HG03571 (cell line): ENCODE results near the gene ZSCAN29.
"Not testable (repeated sequence)": the region's sequence is repeated elsewhere in the genome, so short reads cannot be mapped to it uniquely, and the experiment has no call there.

Source experiments
- ATAC-seq: cut with Tn5 transposase; IDR thresholded peaks from one replicate; pipeline ENCODE4 v1.9.1; 2021; ENCODE audit not compliant: unreplicated experiment

Gene ZSCAN29

DNA sequence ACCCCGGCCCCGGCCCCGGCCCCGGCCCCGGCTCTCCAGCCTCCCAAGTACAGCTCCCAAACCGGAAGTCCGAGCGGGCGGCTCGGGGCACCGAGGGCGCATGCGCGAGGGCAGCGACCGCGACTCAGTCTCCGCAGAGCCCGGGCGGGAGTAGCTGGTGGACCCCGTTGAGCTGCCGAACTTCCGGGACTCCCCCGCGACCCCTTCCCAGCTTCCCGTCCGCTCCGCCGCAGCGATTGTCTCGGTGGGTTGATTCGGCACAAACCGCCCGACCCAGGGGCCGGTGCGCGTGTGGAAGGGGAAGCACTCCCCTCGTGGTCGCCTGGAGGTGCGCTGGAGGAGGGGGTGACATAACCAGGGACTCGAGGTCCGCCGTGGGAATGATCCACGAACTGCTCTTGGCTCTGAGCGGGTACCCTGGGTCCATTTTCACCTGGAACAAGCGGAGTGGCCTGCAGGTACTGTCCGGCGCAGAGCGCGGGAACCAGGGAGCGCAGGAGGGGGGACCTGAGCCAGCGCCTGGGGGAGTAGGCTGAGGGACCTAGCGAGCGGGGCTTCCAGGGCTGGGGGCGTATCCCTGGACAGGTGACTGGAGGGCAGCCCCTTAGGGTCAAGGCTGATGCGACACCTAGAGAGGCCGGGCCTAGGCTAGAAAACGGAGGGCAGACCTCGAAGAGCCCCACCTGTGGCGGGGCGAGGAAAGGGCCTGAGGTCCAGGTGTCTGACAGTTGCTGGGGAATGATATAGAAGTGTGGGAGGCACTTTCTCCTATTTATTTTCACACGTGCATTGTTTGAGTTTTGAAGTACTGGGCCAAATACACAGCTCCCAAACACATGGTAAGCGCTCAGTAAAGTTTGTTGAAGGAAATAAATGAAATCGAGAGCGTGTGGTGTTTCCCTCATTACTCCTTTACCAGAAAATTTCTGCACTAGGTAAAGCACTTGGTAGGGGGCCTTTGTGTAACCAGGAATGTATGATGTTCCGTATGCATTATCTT lies at the start of gene ZSCAN29, which contains the start of gene TUBGCP4:
Gene ZSCAN29 (minus strand): TSS at position 69 of the 1,000 bp plus-strand sequence. CDS start 1,130 bp downstream, outside the sequence.
Gene TUBGCP4 (plus strand): TSS at position 127 of the 1,000 bp plus-strand sequence. CDS start 254 bp downstream, at position 381.
- peak; percentile 60 for ATAC-seq

DNA sequence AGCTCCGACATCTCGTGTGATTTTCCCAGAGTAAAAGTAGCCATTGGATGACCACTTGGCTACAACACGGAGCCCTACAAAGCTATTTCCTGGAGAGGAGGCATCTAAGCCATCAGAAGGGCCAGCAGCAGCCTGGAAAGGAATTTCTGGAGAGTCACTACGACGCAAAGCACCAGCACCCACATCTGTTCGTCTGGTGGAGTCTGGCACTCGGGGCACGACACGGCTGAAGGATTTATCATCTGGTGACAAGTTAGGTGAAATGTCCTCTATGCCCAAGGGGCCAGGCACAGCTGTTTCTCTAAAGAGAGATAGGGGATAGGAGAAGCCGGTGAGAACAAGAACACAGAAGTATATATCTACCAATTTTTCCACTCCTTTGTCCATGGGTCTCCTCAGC lies 49.6 kb upstream of the ZSCAN29 start:
- ATAC-seq = no peak

DNA sequence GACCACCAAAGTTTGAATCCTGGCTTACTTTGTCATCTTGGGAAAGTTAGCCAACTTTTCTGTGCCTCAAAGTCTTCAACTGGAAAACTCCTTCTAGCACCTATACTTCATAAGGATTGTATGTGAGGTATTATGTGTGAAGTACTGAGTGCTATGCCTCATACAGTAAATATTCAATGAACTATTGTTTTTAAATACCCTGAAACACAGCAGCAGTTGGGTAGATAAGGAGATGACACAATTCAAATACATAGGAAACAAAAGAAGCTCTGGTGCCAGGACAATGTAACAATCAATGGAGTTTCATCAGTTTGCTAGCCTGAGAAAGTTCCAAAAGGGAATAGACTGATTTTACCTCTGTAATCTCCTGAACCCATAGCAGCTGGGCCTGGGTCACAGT lies 43.4 kb upstream of the ZSCAN29 start:
- no peak for ATAC-seq

DNA sequence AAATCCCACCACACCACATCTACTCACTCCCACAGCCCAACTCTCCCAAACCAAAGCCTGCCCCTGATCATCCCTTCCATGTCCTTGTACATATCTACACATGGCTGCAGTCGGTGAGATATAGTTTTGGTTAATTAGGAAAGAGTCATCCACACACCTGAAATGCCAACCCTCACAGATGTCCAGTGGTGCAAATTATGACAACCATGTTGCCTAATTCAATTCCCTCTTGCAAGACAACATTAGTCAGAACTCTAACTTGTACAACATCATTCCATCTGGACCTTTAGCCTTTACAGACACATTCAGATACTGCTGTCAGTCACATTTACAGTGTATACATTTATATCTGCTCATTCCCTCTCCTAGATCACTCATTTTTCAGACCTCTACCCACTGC lies 41.3 kb upstream of the ZSCAN29 start:
- ATAC-seq = no peak

DNA sequence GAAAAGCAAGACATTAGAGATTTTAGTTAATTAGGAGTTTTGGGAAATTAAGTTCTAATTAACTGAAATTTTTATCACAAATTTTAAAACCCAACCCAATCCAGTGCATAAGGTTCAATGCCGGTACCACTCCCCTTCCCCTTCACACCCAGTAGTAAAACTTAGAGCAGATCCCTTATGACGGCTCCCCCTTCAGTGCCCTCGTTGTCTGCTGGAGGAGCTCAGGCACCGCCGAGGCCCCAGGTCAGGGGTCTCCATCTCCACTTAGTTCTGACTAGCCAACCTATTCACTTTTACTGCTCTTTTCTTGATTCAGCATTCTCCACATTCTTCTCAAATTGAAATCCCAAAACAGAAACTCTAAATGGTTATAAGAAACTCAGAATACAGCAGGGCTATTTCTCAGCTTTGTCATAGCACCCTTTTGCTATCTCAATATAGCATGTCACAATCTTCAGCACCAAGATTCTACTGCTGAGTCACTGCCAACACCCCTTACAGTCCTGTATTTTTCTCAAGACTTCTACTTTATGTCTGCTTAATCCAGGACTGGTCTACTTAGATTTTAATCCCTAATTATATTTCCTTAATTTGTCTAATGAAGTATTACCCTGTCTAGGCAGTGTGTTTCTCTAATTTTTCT lies 39.9 kb upstream of the ZSCAN29 start:
- no peak for ATAC-seq

DNA sequence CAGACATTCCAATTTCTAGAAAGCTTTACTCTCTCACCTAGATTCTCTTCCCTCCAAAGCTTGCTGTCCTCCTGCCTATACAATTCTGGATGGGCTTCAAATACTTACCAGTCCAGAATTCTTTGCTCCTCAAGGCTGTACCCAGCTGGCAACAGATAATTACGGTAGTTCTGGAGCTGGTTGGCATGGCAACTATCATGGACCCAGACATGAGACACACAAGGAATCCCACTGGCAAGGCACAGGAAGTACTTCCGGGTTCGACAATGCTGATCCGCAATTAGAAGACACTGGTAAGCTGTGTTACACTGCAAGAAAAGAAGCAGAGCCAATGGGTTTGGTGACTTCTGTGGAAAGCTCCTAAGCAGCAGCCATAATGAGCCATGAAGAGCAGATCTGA lies 37.9 kb upstream of the ZSCAN29 start:
- no peak for ATAC-seq

DNA sequence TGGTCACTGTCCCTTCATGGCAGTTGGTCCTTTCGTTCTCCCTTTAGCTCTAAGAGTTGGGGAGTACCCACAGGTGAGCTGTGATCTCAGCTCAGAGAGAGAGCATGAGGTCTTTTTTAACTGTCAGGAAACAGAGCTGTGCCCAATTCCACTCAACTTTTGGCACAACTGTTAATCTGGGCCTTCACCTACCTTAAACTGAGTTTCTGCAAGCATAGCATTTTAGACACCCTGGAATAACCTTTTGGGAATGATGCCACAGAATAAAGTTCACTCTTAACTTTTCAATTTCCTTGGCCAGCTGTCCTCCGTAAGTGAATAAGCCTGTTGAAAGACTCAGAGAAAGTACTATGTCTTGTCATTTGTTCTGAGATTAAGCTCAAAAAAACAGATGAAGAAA lies 36.0 kb upstream of the ZSCAN29 start:
- ATAC-seq = no peak

DNA sequence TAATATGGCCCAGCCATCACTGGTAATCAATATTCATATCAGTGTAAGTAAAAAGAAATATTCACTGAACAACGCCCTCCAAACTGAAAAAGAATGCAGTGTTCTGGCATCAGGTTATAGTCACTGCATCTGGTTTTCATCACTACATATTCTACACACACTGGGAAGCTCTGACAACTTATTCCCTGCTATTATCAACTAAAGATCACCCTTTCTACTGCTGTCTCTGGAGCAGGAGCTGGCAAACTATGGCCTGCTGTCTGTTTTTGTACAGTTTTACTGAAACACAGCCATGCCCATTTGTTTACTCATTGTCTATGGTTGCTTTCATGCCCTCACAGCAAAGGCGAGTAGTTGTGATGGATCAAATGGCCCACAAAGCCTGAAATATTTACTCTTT lies 35.3 kb upstream of the ZSCAN29 start:
- no peak for ATAC-seq

DNA sequence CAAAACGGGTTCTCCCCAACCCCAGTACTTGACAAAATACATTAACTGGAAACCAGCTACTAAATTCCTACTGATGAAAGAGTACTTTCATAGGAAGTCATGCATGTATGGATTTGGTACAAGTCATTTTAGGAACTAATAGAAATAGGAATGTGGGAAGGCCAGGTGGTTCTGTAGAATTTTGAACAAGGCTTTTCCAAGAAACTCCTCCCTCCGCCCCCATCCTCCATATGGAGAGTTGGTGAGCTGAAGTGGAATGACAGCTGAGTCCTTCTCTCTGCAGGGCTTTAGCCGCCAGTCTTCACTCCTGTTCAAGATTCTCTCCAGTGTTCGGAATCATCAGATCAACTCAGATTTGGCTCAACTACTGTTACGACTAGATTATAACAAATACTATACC lies 33.3 kb upstream of the ZSCAN29 start:
- ATAC-seq = no peak

DNA sequence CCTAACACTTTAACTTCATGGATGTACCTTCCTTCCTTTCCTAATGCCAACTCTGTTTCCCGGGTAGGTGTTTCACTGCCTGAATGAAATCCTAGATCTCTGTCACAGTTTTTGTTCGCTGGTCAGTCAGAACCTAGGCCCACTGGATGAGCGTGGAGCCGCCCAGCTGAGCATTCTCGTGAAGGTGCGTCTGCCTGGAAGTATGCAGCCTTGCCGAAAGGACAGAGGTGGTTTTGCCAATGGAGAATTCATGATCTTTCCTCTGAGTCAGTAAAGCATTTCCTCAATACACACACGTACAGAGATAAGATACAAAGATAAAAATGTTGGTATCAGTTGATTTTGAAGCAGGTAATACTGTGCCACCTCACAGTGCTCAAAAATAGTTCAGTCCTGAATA lies 32.8 kb upstream of the ZSCAN29 start:
- no peak for ATAC-seq

DNA sequence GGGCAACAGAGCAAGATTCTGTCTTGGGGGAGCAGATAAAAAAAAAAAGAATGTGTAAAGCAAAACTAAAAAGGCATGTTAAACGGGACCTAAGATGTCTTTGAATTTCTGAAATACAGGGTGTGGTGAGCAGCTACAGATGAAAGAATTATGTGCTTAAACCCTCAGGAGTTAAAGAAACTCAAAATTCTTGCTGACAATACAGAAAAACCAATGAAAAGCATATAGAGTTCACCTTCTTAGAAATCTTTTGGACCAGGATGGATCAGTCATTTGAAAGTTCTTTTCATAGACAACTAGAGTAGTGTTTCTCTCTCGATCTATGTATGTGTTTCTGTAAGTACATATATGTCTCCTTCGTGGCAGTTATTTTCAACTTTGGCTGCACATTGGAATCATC lies 31.4 kb upstream of the ZSCAN29 start:
- no peak for ATAC-seq

DNA sequence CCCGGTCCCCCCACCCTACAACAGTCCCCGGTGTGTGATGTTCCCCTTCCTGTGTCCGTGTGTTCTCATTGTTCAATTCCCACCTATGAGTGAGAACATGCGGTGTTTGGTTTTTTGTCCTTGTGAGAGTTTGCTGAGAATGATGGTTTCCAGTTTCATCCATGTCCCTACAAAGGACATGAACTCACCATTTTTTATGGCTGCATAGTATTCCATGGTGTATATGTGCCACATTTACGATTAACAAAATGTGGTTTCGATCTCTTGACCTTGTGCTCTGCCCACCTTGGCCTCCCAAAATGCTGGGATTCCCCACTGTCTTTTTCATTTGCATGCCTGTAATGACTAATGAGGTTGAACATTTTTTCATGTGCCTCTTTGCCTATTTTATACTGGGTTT lies 22.7 kb upstream of the ZSCAN29 start:
- ATAC-seq = not testable (repeated sequence)

DNA sequence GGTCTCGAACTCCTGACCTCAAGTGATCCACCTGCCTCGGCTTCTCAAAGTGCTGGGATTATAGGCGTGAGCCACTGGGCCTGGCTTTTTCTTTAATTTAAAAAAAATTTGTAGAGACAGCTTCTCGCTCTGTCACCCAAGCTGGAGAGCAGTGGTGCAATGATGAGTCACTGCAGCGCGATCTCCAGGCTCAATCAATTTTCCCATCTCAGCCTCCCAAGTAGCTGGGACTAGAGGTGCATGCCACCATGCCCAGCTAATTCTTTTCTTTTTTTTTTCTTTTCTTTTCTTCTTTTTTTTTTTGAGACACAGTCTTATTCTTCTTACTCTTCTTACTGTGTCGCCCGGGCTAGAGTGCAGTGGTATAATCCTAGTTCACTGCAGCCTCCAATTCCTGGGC lies 19.9 kb upstream of the ZSCAN29 start:
- no peak for ATAC-seq

DNA sequence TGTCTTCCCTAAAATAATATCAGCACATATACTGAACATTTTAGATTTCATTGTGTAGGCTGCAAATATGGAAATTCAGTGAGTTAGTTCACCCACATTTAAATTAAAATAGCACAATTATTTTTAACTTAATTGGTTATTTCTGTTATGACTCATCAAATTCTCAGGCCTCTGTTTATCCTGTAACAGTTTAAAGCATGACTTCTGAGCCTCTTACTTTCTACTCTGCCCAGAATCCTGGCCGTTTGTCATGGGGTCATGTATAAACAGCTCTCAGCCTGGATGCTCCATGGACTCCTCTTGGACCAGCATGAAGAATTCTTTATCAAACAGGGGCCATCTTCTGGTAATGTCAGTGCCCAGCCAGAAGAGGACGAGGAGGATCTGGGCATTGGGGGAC lies 12.2 kb upstream of the ZSCAN29 start:
- ATAC-seq = no peak

DNA sequence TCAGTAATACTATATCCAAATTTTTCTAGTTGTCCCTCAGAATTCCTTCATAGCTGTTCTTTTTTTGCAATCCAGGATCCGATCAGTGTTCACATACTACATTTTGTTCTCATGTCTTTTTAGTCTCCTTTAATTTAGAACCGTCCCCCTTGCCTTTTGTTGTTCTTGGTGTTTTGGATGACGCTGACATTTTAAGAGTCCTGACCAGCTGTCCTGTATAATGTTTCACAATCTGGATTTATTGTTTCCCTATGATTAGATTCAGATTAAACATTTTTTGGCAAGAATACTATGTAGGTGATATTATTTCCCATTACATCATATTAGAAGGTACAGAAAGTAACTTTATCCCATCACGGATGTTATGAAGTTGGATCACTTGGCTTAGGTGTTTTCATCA lies 11.5 kb upstream of the ZSCAN29 start:
- no peak for ATAC-seq

DNA sequence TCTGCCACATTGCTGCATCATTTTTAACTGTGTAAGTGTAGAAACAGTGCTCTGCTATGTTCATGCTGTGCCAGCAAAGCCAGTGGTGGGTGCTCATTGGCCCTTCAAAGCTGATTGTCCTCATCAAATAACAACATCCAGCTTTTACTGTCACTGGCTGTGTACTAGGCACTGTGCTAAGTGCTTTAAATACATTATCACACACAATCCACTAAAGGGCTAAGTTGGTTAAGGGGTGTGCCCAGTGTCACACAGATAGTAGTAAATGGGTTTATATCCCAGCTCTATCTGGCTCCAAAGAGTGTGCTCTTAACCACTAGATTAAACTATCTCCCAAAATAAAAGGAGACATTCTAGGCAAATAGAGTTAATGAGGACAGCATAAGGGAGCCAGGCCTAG lies 7.8 kb upstream of the ZSCAN29 start:
- ATAC-seq = no peak

DNA sequence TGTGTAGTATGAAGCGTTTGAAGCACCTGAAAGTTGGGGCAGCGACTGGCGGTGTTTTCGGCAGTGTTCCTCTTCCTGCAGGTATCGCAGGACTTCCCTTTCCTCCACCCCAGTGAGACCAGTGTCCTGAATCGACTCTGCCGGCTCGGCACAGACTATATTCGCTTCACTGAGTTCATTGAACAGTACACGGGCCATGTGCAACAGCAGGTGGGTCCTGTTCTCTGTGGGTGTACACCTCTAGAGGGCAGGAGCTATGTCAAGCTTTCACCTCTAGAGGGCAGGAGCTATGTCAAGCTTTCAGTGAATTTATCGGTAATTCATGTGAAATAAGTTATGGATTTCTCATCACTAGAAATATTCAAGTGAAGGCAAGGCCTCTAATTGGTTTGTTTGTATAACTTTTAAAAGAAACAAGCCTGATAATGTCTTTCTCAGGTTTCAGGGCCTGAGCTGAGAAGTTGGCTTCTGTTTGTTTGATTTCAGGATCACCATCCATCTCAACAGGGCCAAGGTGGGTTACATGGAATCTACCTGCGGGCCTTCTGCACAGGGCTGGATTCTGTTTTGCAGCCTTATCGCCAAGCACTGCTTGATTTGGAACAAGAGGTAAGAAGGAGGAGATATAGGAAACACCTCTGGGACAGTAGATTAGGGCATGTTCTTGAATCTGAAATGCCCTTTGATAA lies 5.3 kb upstream of the ZSCAN29 start:
- no peak for ATAC-seq

DNA sequence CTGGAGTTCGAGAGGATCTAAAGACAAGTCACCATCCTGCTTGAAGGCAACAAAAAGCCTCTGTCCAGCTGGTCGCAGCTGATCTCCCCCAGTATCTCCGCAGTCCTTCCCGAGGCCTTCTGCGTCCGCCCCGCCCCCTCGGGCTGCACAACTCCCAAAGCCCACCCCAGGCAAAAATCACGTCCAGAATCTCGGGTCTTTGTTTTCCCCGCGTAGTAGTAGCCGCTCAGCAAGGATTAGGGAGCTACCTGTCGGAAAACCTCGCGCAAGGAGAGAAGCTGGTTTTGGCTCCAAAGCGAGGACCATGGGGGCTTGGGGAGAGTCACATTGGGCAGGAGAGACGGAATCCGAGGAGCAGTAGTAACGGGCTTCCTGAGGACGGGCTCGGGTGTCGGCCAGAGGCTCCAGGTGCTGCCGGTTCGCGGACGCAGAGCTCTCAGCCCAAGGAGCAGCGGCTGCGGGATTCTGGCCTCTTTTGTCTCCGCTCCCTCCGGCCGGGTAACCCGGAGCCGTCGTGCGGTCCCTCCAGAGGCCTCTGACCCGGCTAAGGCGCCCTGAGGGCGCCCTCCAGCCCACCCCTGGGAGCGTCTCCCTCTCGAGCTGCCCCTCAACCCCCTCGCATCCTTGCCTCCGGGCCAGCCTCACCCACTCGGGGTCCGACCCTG lies 401 bp downstream of the ZSCAN29 start:
- ATAC-seq = peak; percentile 21

DNA sequence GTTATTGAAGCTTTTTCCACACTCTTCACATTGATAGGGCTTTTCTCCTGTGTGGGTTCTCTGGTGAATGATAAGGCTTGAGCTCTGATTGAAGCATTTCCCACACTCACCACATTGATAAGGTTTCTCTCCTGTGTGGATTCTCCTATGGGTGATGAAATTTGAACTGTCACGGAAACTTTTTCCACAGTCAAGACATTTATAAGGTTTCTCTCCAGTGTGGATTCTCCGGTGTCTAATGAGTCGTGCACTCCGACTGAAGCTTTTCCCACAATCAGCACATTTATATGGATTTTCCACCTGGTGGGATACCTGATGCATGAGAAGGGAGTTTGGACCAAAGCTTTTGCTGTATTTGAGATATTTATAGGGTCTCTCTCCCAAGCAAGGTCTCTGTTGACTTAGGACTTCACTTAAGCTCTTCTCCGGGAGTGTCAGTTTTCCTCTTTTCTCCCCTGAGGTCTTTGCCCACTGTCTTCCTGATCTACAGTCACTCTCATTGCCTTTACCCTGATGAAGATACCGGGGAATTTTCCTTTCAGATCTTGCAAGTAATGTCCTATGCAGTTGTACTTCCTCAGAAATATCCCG lies 9.4 kb downstream of the ZSCAN29 start:
- ATAC-seq = no peak

DNA sequence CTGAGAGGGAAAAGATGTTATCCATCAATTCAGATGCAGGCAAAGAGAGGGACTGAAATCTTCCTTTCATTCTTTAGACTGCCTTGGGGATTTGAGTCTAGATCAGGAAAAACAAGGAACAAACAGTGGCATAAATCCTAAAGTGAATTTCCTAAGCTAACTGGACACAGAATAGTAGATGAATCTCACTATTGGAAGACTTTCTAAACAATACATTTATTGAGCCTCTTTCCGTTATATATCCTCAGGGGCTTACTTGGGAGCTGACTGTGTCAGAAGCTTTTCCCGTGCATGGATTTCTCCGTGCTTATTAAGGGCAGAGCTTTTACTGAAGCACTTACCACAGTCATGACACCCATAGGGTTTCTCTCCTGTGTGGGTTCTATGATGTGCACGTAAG lies 10.0 kb downstream of the ZSCAN29 start:
- ATAC-seq = no peak
